GM21360 (cell line): ENCODE measurements around the gene ZFYVE19.

Experiments used
- ATAC-seq: cut with Tn5 transposase; IDR thresholded peaks from one replicate; pipeline ENCODE4 v1.9.1; 2021; ENCODE audit warnings: mild to moderate bottlenecking, moderate library complexity; ENCODE audit not compliant: unreplicated experiment

Gene ZFYVE19

DNA sequence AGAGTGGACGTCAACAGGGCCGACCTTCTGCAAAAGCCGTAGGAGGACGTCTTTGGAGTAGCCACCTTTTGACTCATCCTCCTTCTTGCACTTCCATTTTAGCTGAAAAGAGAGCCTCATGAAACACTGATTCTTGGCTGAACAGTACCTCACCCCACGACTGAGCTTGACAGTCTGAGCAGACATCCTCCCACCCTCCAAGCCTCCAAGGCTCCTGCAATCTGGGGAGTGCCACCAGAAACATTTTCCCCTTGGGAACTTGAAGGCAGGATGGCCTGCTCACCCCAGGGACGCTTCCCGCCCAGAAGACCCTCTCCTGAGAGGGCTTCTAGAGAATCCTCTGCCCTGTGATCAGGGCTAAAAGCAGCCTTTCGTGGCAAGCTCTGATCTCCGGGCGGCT is 31.9 kb upstream of the ZFYVE19 start:
- ATAC-seq, result no peak

GRCh38 chr15:40775740-40776536 is 31.0 kb upstream of the ZFYVE19 start:
- ATAC-seq, result no peak

GRCh38 chr15:40776537-40777141 is 30.2 kb upstream of the ZFYVE19 start:
- no peak for ATAC-seq

GRCh38 chr15:40782609-40783227 is 24.2 kb upstream of the ZFYVE19 start:
- ATAC-seq, result no peak

DNA sequence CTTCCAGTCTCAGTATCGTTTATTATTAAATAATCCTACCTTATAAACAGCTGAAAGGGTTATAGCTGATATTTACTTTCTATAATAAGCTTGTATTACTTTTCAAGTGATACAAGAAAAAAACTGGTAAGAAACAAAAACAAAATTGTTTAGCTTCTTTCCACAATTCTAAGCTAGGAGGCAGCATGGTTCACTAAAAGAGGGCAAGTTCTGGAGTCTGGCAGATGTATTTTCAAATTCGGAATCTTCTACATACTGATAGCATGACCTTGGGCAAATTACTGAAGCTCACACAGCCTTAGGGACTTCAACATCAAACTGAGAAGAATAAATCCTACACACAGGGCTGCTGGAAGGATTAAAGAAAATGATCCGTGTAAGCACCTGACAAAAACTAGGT is 21.7 kb upstream of the ZFYVE19 start:
- no peak for ATAC-seq

DNA sequence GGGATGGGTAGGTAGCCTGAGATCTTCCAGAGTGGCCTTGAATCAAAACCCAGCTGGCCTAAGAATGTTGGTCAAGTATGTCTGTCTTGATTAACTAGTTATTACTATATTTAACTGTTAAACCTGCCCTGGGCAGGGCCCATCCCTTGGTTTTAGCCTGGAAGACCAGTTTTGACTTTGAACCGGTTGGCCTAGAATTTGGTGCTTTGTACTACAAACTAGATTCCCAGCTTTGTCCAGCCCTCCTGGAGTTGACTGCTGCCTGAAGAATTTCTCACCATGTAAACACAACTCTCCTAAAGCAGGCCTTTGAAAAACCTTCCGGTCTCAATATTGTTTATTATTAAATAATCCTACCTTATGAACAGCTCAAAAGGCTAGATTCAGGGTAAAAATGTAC is 21.1 kb upstream of the ZFYVE19 start:
- ATAC-seq, result no peak

- ATAC-seq, result no peak
Measured at GRCh38 chr15:40787344-40787841, 19.5 kb upstream of the ZFYVE19 start.

- ATAC-seq, result no peak
Measured at GRCh38 chr15:40787991-40788390, 18.9 kb upstream of the ZFYVE19 start.

GRCh38 chr15:40789119-40789518 is 17.8 kb upstream of the ZFYVE19 start:
- ATAC-seq, result no peak

GRCh38 chr15:40789999-40790398 is 16.9 kb upstream of the ZFYVE19 start:
- ATAC-seq, result no peak

DNA sequence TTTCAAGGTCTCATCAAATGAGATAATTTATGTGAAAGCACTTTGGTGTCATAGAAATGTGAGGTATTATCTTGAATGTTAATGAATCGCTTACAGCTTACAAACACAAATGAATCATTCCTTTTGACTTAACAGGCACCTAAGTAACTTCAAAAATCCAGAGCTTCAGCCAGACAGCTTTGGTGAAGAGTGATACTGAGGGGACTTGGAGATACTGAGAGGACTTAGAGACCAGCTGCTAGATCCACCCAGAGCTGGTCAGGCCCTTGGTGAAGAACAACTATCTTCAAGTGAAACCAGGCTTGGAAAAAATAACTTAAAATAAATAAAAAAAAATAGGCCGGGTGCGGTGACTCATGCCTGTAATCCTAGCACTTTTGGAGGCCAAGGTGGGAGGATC is 16.2 kb upstream of the ZFYVE19 start:
- ATAC-seq, result no peak

- ATAC-seq, result no peak
Measured at GRCh38 chr15:40792394-40792793, 14.5 kb upstream of the ZFYVE19 start.

DNA sequence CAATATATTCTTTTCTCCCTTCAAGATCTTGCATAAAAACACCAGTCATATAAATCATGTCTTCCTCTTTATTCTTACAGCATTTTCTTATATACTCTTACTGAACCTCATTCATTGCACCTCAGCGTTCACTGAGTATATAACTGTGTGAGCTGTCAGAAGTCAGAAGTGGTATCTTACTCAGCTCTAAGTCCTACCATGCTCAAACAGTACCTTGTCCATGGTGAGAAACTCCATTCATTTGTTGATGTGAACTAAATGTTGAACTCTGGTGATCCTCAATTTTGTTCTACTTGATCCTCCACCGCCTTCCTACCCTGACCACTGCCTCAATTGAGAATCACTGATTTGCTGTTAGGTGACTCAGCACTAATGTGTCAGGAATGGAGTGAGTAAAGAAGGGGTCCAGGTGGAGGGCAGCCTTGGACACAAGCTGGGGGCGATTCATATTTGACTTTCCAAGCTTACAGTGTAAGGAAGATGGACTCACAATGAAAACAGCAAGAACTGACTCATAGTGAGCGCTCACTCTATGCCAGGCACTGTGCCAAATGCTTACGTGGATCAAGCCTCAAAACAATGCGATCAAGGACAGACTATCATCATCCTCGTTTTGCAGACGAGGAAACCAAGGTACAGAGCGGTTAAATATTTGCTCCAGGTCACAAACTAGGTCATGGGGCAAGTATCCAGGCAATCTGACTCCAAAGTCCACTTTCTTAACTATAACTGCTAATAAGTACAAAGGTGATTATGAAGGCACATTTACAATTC is 13.5 kb upstream of the ZFYVE19 start:
- no peak for ATAC-seq

DNA sequence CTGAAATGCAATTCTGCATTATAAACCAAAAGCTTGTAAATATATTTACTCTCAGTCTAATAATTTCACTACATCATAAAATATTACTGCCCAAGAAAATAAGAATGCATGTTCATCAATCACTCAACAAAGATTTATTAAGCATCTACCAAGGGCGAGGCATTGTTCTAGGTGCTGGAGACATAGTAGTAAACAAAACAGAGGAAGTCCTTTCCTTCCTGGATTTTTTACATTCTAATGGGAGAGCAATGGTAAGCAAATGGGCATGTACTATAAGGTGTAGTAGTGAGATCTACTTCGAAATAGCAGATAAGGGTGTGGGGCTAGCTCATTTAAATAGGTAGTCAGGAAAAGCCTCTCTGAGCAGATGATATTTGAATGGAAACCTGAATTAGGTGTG is 10.8 kb upstream of the ZFYVE19 start:
- ATAC-seq, result no peak

DNA sequence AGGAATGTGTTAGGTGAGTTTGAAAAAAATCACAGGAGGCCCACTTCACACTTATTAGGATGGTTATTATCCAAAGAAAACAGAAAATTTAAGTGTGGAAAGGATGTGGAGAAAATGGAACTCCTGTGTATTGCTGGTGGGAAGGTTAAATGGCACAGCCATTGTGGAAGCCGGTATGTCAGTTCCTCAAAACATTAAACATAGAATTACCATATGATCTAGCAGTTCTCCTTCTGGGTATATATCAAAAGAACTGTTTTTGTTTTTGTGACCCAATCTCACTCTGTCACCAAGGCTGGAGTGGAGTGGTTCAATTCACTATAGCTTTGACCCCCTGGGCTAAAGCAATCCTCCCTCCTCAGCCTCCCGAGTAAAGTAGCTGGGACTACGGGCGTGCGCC is 10.4 kb upstream of the ZFYVE19 start:
- no peak for ATAC-seq

DNA sequence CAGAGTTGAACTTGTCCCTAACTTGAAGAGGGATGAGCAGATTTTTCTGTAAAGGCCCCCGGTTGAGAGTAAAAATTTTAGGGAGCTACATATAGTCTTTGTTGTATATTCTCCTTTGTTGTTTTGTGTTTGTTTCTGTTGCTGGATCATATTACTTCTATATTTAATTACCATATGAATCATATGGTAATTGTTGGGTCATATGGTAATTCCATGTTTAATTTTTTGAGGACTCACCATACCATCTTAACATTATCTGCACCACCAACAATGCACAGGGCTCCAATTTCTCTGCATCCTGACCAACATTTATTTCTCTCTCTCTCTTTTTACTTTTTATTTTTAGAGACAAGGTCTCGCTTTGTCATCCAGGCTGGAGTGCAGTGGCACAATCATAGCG is 7.4 kb upstream of the ZFYVE19 start:
- no peak for ATAC-seq

- no peak for ATAC-seq
Measured at GRCh38 chr15:40803076-40803475, 3.8 kb upstream of the ZFYVE19 start.

DNA sequence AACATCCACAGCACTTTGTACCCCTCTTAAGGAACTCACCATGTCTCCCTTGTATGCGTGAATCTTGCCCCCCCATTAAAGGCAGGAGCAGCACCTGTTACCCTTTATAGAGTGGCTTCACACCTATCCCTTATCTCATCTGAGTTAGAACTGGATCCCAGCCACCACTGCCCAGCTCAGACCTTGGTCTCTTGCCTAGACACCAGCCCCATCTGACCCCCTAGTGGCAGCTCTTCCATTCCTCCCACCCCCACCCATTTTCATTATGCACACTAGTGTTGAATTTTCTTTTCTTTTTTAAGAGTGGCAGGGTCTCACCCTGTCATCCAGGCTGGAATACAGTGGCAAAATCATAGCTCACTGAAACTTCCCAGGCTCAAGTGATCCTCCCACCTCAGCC is 3.2 kb upstream of the ZFYVE19 start:
- ATAC-seq, result no peak

DNA sequence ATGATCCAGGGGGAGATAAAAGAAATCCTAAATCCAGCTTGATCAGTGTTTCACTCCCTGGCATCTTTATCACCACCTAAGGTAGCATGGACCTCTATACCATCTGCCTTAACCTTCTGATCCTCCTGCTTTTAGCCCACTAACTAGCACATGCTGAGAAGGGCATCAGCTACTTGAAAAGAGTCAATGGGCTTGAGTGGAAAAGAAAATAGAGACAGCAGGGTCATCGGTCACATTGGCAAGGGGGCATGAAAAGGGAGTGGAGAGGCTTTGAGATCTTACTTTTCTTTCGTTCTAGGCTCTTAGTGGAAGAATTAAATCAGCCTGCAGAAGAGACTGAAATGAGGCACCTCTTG is 239 bp upstream of the ZFYVE19 start:
- ATAC-seq, result no peak

DNA sequence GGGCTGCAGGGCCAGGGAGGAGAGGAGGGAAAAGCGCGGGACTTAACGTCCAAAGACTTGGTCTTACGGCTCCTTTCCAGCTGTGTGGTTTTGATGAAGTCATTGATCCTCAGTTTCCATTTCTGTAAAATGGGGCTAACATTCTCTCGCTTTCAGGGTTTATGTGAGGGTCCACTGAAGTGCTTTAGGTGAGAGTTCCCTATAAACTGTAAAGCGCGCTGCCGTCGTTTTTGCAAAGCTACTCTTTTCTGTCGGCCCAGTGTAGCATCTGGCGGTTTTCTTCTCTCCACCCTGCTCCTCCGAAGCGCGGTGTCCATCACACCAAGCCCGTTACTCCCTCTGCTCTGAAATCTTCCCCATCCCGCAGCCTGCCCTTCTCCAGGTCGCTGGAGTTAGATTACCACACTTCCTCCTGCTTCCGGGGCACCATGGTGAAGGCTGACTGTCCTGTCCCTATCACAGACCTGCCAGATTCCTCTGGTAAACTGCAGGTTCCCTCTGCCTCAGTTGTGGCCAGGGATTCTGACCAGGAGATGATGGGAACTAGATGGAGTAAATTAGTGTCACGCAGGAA is 1.1 kb downstream of the ZFYVE19 start:
- ATAC-seq, result no peak

- no peak for ATAC-seq
Measured at GRCh38 chr15:40808861-40809450, 2.1 kb downstream of the ZFYVE19 start.
